HG02623 (cell line): ENCODE data around the gene LDB3.

Source experiments
- ATAC-seq: cut with Tn5 transposase; IDR thresholded peaks from one replicate; pipeline ENCODE4 v1.9.1; 2021; ENCODE audit warnings: moderate library complexity; ENCODE audit not compliant: unreplicated experiment

Gene LDB3

DNA sequence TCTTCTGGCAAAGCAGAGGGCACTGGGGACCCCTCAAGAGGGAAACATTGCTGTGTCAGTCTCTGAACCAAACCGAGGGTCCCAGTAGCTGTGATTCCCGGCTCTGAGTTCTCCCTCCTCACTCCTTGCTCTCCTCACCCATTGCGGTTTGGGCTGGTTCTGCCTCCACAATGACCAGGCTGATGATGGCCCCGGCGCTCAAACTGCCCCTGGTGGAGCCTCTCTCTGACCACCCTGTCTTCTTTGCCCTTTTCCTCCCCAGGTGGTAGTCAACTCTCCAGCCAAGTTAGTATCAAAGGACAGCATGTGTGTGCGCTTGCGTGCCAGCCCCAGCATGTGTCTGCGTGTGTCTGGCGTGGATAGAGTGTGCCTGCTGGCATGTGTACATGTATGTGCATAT is 17.1 kb downstream of the LDB3 start:
- no peak for ATAC-seq

DNA sequence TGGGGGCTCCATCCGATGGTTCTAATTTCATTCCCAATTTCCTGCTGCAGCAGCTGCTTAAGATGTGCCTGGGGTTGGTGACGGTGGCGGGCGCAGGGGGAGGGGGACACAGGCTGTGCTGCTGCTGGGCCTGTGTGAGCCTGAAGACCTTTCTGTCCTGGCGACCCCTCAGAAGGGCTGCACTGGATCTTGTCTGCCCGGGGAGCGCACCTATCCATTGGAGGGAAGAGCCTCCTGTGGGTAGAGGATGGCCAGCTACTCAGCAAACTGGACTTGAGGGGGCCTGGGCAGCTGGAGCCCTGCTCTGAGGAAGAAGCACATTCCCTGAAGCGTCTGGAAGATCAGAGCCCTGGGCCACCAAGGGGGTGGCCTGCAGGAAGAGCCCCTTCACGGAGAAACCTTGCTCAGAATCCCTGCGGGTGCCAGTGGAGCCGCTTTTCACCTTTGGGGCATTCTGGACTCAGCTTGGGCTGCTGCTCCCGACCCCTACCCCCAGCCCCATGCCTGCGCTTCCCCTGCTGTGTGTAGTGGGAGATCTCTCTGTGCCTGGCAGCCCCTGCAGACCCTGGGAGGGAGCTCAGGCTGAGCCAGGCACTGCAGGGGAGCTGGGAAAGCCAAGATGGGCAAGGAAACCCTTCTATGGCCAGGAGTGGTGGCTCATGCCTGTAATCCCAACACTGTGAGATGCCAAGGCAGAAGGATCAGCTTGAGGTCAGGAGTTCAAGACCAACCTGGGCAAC is 17.8 kb downstream of the LDB3 start:
- ATAC-seq, result no peak

- ATAC-seq, result no peak
Observed at GRCh38 chr10:86686972-86687371, 18.7 kb downstream of the LDB3 start.

GRCh38 chr10:86687750-86688149 is 19.4 kb downstream of the LDB3 start:
- ATAC-seq, result no peak

DNA sequence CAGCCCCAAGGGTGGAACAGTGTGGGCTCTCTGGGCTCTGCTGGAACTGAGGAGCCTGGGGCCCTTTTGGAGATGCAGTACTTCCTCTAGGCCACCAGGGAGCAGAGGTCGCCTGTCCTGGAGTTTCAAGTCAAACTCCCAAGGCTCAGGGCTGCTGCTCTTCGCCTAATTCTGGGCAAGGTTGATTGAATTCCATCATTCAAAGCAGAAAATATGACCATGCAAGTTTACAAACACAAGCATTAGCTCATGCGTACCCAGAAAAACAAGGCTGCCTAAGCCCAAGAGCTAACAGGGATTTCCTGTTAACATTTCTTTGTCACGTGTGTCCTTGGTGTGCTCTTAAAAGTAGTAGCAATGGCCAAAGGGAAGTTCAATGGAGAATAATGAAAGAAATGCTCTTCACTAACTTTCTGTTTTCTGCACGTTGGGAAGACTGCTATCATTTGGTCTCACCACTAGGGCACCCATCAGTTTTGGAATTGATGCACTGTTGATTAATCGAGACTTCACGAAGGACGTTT is 20.1 kb downstream of the LDB3 start:
- ATAC-seq, result no peak

GRCh38 chr10:86689146-86689545 is 20.8 kb downstream of the LDB3 start:
- ATAC-seq, result no peak

DNA sequence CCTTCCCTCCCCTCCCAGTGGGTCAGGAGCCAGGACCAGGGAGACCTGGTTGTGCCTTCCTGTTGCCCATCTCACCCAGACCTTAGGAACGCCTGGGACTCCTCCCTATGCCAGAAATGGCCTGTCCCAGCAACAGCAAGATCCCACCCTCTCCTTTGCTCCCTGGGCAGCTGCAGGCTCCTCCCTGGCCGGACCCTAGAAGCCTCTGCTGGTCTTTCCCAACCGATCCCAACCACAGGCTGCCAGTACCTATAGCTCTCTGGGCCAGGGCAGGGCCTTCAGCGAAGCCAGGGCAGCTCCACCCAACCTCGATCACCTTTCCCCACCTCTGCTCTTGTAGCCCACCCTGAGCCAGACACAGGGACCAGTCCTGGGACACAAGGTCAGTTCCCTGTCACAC is 21.9 kb downstream of the LDB3 start:
- no peak for ATAC-seq

DNA sequence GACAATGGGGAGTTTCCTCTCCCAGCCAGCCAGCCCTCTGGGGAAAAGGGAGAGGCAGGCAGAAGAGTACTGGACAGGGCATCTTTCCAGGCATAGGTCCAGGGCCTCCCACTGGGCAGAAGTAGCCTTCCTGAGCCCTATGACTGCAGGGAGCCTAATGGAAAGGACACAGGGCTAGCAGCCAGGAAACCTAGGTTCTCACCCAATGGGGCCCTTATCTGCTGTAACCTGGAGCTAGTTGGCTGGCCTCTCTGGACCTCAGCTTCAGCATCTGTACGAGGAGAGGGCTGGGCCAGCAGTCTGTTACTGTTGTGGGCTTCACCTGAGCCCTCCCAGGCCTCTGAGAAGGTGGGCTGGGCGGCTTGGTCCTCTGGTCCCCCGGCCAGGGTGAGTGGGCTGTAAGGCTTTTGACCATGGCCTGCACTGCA is 22.4 kb downstream of the LDB3 start:
- no peak for ATAC-seq

DNA sequence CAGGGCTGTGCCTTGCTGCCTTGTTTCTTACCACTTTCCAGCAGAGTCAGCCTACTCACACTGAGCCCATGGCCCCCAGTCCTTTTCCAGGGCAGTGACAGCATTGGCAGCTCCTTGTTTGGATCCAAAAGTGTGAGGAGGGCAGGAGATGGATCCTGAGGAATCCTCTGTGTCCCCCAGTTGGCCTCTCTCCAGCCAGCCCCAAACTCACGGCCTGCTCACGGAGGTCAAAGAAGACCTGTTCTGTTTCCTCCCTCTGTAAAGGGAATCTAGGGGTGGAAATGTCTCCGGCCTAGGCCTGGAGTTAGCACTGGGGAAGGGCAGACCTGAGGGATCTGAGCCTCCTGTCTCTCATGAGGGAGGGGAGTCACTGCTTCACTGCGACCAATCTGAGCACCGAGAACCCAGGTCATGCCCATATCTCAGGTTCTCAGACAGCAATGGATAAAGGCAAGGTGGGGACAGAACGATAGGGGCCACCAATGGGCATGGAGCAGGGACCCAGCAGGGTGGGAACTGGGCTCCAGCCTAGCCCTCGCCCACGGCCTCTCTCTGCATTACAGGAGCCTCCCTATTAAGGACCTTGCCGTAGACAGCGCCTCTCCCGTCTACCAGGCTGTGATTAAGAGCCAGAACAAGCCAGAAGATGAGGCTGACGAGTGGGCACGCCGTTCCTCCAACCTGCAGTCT is 23.2 kb downstream of the LDB3 start:
- ATAC-seq, result no peak

DNA sequence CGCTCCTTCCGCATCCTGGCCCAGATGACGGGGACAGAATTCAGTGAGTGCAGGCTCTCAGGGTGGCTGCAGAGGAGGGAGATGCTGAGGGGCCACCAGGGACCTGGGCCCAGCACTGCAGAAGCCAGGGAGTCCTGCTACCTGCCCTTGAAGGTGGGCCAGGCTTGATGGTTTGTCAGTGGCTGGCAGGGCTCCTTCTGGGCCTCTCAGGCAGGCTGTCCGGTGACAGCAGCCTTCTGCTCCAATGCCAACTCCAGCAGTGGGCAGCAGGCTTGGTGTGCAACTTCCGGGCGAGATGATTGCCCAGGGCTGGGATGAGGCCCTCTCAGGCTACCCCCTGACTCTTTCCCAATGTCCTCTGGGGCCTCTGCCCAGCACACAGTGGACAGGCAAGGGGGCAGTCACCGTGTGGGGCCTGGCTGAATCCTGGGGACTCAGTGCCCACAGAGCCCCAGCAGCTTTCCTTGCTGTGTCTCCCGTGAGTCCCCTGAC is 23.8 kb downstream of the LDB3 start:
- ATAC-seq, result no peak

GRCh38 chr10:86692664-86693063 is 24.4 kb downstream of the LDB3 start:
- no peak for ATAC-seq

DNA sequence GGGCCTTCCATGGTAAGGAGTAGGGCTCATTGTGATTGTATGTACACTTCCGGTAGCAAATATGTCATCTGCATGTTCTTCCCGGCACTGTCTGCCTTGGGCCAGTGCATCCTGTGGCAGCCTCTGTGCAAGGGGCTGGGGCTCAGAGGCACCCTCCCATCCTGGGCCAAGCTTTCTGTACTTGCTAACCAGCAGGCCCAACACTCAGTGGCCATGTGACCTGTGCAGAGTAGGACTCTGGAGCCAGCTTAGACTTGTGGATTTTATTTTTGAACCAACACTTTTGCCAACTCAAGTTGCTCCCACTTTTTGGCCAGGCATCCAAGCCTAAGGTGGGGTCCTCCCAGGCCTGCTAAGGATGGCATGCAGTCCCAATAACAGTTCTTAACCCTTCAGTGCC is 25.0 kb downstream of the LDB3 start:
- ATAC-seq, result no peak

DNA sequence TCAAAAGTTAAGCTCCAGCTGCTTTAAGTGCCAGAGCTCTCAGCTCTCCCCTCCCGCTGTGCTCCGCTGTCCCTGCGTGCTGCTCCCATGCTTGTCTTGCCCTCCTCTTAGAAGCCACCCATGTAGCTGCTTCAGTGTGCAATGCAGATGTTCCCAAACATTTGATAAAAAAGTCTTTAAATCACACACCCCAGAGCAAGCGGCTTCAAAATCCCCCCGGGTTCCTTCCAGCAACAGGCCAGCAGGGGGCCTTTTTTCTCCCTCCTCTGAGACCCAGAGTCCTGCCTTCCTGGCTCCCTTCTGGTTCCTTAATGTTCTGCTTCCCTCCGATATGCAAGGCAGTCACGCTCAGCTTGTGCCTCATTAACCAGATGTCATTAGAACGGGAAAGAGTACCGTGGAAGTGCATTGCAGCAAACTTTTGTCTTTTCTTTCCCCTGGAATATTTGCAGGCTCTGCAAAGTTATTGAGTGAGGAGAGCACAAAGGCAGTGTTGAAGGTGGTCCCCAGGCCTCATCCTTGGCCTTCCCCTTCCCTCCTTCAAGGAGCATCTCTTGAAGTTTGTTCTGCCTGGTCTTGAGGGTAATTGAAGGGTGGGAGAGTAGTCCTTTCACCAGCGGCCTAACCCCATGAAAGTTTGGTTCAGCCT is 25.5 kb downstream of the LDB3 start:
- ATAC-seq, result no peak

GRCh38 chr10:86698207-86698940 is 30.1 kb downstream of the LDB3 start:
- ATAC-seq, result no peak

GRCh38 chr10:86699125-86699524 is 30.8 kb downstream of the LDB3 start:
- ATAC-seq, result no peak

- no peak for ATAC-seq
Observed at GRCh38 chr10:86699541-86699940, 31.2 kb downstream of the LDB3 start.

DNA sequence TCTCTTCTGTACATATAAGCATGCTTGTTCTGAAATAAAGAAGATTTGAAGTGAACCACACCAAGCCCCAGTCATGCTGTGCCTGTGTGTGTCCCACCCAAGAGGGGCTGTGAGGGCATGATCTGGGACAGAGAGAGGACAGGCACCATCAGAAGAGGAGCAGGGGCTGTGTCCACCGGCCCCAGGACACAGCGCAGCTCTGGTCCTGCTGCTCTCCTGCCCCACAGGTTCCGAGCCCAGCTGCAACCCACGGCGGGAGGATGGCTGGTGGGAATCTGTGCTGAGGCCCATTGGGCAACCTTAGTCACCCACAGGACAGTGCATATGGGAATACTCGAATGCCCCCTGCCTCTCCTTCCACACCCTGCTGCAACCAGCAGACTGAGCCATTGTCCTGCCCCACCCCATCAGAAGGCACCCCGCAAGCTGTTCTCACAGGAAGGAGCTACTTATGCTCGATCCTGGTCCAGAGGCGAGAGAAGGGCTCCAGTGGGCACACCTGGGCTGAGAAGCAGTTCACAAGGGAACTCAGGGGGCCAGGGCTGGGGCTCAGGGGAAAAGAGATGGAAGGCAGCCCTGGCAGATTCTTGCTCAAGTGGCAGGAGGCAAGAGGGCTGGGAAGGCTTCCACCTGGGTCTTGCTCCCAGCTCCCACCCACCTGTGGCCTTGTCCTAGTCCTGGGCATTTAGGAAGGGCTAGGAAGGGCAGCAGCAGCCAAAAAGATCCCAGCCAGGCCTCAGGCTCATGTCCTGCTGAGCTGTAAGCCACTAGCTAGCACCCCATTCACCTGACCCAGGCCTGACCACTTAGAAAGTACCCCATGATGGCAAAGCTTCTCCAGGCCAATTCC is 31.9 kb downstream of the LDB3 start:
- no peak for ATAC-seq

GRCh38 chr10:86700851-86701617 is 32.7 kb downstream of the LDB3 start:
- ATAC-seq, result no peak

- ATAC-seq, result no peak
Observed at GRCh38 chr10:86703176-86703575, 34.9 kb downstream of the LDB3 start.
